OCI-LY1 (cell line): ENCODE data around the gene PDZRN3.

ENCODE experiments used
- H2AFZ ChIP-seq: fragments of 200-600 bp; sonication (generic), shearing (Covaris generic); 2 replicates; pipeline ENCODE4 v1.6.0; 2014; ENCODE audit warnings: antibody characterized with exemption, mild to moderate bottlenecking, low read length
- H3F3A ChIP-seq: fragments of 200-600 bp; sonication (generic), shearing (Covaris generic); 2 replicates; pipeline ENCODE4 v1.6.0; 2014; ENCODE audit warnings: mild to moderate bottlenecking, antibody characterized with exemption, low read length, moderate library complexity; ENCODE audit not compliant: insufficient read depth
- H3K27ac ChIP-seq: fragments of 200-600 bp; sonication (generic); 2 replicates; pipeline ENCODE4 v1.5.1; 2014; ENCODE audit warnings: low read length, mixed run types, mild to moderate bottlenecking, low read depth; ENCODE audit not compliant: poor library complexity, severe bottlenecking
- H3K27me3 ChIP-seq: fragments of 200-600 bp; sonication (generic); 2 replicates; pipeline ENCODE4 v1.6.0; 2014; ENCODE audit warnings: antibody characterized with exemption, mild to moderate bottlenecking, low read length, moderate library complexity; ENCODE audit not compliant: insufficient read depth
- H3K36me3 ChIP-seq: fragments of 200-600 bp; sonication (generic); 2 replicates; pipeline ENCODE4 v1.6.1; 2014; ENCODE audit warnings: mild to moderate bottlenecking, antibody characterized with exemption, low read length, moderate library complexity, mixed read lengths; ENCODE audit not compliant: insufficient read depth
- H3K4me1 ChIP-seq: fragments of 200-600 bp; sonication (generic); 2 replicates; pipeline ENCODE4 v1.5.1; 2014; ENCODE audit warnings: mild to moderate bottlenecking, low read length, moderate library complexity; ENCODE audit not compliant: insufficient read depth, severe bottlenecking
- H3K4me2 ChIP-seq: fragments of 200-600 bp; sonication (generic), shearing (Covaris generic); 2 replicates; pipeline ENCODE4 v1.6.1; 2014; ENCODE audit warnings: low read length
- H3K4me3 ChIP-seq: fragments of 200-600 bp; sonication (generic); 2 replicates; pipeline ENCODE4 v1.5.1; 2014; ENCODE audit warnings: low read length, low read depth, mild to moderate bottlenecking, mixed read lengths; ENCODE audit not compliant: poor library complexity, severe bottlenecking
- H3K79me2 ChIP-seq: fragments of 200-600 bp; shearing (Covaris generic); 2 replicates; pipeline ENCODE4 v1.6.1; 2016; ENCODE audit warnings: mixed run types, low read length, mixed read lengths; ENCODE audit not compliant: insufficient read depth
- H3K9ac ChIP-seq: fragments of 200-600 bp; sonication (generic), shearing (Covaris generic); 2 replicates; pipeline ENCODE4 v1.6.1; 2014; ENCODE audit warnings: mild to moderate bottlenecking, low read length, mixed read lengths
- H3K9me2 ChIP-seq: fragments of 200-600 bp; sonication (generic), shearing (Covaris generic); 2 replicates; pipeline ENCODE4 v1.6.1; 2014; ENCODE audit warnings: low read depth, mild to moderate bottlenecking, low read length, mixed read lengths
- H3K9me3 ChIP-seq: fragments of 200-600 bp; shearing (Covaris generic); 2 replicates; pipeline ENCODE4 v1.6.1; 2014; ENCODE audit warnings: low read length, mixed read lengths
- H4K20me1 ChIP-seq: fragments of 200-600 bp; sonication (generic), shearing (Covaris generic); 2 replicates; pipeline ENCODE4 v1.6.0; 2016; ENCODE audit warnings: mild to moderate bottlenecking, low read length; ENCODE audit not compliant: insufficient read depth
- CTCF ChIP-seq: fragments of 200-600 bp; sonication (generic), shearing (Covaris generic); IDR thresholded peaks from 2 replicates; pipeline ENCODE4 v1.5.1; 2017; ENCODE audit warnings: mild to moderate bottlenecking, antibody characterized with exemption, low read length, moderate library complexity, mixed read lengths
- EZH2 ChIP-seq: fragments of 200-600 bp; sonication (generic), shearing (Covaris generic); IDR thresholded peaks from 2 replicates; pipeline ENCODE4 v1.8.0; 2017; ENCODE audit warnings: borderline replicate concordance, mixed run types, mild to moderate bottlenecking, antibody characterized with exemption, low read length, moderate library complexity, mixed read lengths

The PDZRN3 gene

GRCh38 chr3:73655197-73655596 is 30.5 kb upstream of the PDZRN3 start:
- Histone ChIP-seq H3K36me3 (no peaks in the 10 kb centered on the region), H3K79me2 (no peaks in the 10 kb centered on the region), H3K9ac (no peak overlapping the region), H3K4me2 (no peak overlapping the region), H3K27ac (no peak overlapping the region), H3K9me3 (no peaks in the 10 kb centered on the region), H3K4me3 (no peak overlapping the region), H3F3A (no peaks in the 10 kb centered on the region), H2AFZ (no peak overlapping the region), H3K27me3 (no peaks in the 10 kb centered on the region), H4K20me1 (no peaks in the 10 kb centered on the region), H3K4me1 (no peaks in the 10 kb centered on the region), H3K9me2 (no peaks in the 10 kb centered on the region)
- TF ChIP-seq EZH2 (no peak), CTCF (no peak)

GRCh38 chr3:73653877-73654276 is 29.1 kb upstream of the PDZRN3 start:
- Histone ChIP-seq H3K36me3 (no peaks in the 10 kb centered on the region), H3K27ac (no peak overlapping the region), H3K9ac (no peak overlapping the region), H3K9me3 (no peaks in the 10 kb centered on the region), H3K4me2 (no peak overlapping the region), H2AFZ (no peak overlapping the region), H3F3A (no peaks in the 10 kb centered on the region), H4K20me1 (no peaks in the 10 kb centered on the region), H3K4me1 (no peaks in the 10 kb centered on the region), H3K79me2 (no peaks in the 10 kb centered on the region), H3K9me2 (no peaks in the 10 kb centered on the region), H3K27me3 (no peaks in the 10 kb centered on the region), H3K4me3 (no peak overlapping the region)
- TF ChIP-seq CTCF (no peak), EZH2 (no peak)

DNA sequence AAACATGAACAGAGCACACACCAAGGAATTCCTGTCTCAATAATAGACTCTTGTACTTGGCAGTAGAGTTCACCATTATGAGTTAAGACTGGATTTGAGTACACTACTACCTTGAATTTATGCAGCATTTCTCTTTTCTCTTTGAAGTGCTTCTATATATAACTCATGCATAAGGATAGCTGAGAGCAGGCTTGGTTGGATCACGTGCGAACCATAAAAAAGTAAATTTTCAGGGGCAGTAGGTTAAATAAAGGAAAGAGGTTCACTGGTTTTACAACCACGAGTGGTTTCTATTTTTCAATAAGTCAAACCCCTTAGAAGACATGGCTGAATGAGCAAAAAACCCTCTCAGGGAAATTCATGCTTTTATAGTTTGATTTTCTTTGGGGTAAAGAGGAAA is 28.6 kb upstream of the PDZRN3 start:
- no peaks in the 10 kb centered on the region for H3K36me3 ChIP-seq
- no peaks in the 10 kb centered on the region for H4K20me1 ChIP-seq
- no peaks in the 10 kb centered on the region for H3K27me3 ChIP-seq
- H3K4me1 ChIP-seq = no peaks in the 10 kb centered on the region
- no peaks in the 10 kb centered on the region for H3F3A ChIP-seq
- H3K4me3 ChIP-seq = no peak overlapping the region
- H3K27ac ChIP-seq = no peak overlapping the region
- no peak overlapping the region for H2AFZ ChIP-seq
- no peak overlapping the region for H3K4me2 ChIP-seq
- no peak overlapping the region for H3K9ac ChIP-seq
- H3K79me2 ChIP-seq = no peaks in the 10 kb centered on the region
- H3K9me2 ChIP-seq = no peaks in the 10 kb centered on the region
- no peaks in the 10 kb centered on the region for H3K9me3 ChIP-seq
- no peak for TF ChIP-seq EZH2
- TF ChIP-seq CTCF = no peak
